ENCODE data around the gene TRAF1. TPM values are rescaled to one million over a fixed set of nuclear protein-coding genes. Genes with fewer than 3 reads are reported as not detected.

The TRAF1 gene
- total and polyA plus RNA-seq, 2 donors (not counting 1 experiment from before 2014, with no cell fraction given), result 12.2 to 19.5 TPM

DNA sequence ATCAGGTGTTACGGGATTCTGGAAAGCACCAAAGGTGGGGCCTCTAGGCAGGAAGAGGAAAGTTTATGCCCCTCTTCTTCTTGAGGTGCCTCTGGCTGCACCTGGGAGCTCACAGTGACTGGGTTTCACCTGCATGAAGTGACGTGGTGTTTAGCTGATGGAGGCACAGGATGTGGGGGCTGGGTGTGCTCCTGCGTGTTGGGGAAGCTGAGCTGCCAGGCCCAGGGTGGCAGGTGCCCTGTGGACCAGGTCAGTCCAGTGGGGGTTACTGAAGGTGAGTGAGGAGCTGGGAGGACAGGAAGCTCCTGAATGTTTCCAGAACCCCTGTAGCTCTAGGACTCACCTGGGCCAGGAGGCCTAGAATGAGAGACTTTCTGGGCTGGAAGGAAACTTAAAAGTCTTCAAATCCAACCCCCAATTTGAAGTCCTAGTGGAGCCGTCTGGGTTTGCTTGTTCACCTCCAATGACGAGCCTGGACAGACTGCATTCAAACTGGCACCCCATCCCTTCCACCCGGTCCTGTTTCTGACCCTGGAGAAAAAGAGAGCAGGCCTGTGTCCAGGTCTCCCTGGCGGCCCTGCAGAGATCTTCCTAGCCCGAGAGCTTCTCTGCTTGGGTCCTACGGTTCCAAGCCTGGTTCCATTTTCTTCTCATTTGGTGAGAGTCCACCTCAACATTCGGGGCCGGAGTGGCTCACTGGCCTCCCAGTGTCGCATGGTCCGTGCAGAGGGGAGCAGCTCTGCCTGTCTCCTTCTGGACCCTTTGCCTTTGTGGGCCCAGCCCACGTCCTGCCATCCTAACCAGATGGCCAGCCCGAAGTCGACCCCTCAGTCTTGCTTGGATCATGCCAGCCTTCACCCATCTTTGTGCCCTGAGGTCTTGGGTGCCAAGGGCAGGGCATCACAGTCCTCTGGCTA lies 22.3 kb downstream of the TRAF1 start:
- TF ChIP-seq EZH2 (IDR thresholded peaks at IDR 0.05; ENCODE audit: borderline replicate concordance, insufficient read depth, low read depth, low read length, poor library complexity, severe bottlenecking), result no peak
- TF ChIP-seq, protein P1, sequence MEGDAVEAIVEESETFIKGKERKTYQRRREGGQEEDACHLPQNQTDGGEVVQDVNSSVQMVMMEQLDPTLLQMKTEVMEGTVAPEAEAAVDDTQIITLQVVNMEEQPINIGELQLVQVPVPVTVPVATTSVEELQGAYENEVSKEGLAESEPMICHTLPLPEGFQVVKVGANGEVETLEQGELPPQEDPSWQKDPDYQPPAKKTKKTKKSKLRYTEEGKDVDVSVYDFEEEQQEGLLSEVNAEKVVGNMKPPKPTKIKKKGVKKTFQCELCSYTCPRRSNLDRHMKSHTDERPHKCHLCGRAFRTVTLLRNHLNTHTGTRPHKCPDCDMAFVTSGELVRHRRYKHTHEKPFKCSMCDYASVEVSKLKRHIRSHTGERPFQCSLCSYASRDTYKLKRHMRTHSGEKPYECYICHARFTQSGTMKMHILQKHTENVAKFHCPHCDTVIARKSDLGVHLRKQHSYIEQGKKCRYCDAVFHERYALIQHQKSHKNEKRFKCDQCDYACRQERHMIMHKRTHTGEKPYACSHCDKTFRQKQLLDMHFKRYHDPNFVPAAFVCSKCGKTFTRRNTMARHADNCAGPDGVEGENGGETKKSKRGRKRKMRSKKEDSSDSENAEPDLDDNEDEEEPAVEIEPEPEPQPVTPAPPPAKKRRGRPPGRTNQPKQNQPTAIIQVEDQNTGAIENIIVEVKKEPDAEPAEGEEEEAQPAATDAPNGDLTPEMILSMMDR (IDR thresholded peaks at IDR 0.05), result no peak
- Histone ChIP-seq H3K4me3 (ENCODE audit: control extremely low read depth in 1 of 5, extremely low read depth in 1 of 5, insufficient read depth in 1 of 5, low read depth in 2 of 5, low read length in 4 of 5) (no peak overlapping the region), H3K27ac (ENCODE audit: low read length in 2 of 2) (peak overlapping the region; percentile 76 to 77), H3K9me3 (ENCODE audit: control extremely low read depth in 1 of 3, control insufficient read depth in 2 of 3, insufficient read depth in 1 of 3, low read length in 2 of 3) (peaks cover 0 to 9% (median 0%) of the 10 kb centered on the region in 3 donors), H2AFZ (ENCODE audit: insufficient read depth, low read depth, low read length, poor library complexity, severe bottlenecking) (no peak overlapping the region), H3K9ac (ENCODE audit: low read length) (no peak overlapping the region), H3K79me2 (ENCODE audit: control insufficient read depth, insufficient read depth, low read length) (no peaks in the 10 kb centered on the region), H4K20me1 (ENCODE audit: control insufficient read depth, insufficient read depth, low read length, poor library complexity, severe bottlenecking) (no peaks in the 10 kb centered on the region), H3K4me1 (ENCODE audit: control insufficient read depth in 2 of 2, insufficient read depth in 2 of 2, low read length in 2 of 2) (peaks cover 53 to 57% of the 10 kb centered on the region in 2 donors), H3K4me2 (replicated peaks; ENCODE audit: low read depth, low read length, poor library complexity, severe bottlenecking) (peak overlapping the region; percentile 53), H3K36me3 (replicated peaks in 1 of 2; ENCODE audit: control extremely low read depth in 1 of 2, control insufficient read depth in 1 of 2, extremely low read depth in 1 of 2, insufficient read depth in 2 of 2, low read length in 1 of 2) (peaks cover 1 to 4% of the 10 kb centered on the region in 2 experiments), H3K27me3 (replicated peaks in 1 of 4; ENCODE audit: control extremely low read depth in 1 of 4, control insufficient read depth in 3 of 4, insufficient read depth in 4 of 4, low read length in 3 of 4) (no peaks in the 10 kb centered on the region)
- peak overlapping the region; percentile 48 for H3K4me3 Mint-ChIP-seq
- ChIA-PET CTCF (interaction anchor here (0.7 to 2.0 kb wide), 6 partner anchors 11 to 35 kb away, joined by 3 to 12 read pairs (median 6); no protein-coding TSS in a partner anchor), POLR2A (interaction anchor here (1.0 to 1.3 kb wide), 4 partner anchors 8 to 27 kb away, joined by 3 to 4 read pairs (median 4); no protein-coding TSS in a partner anchor)
- no peaks in the 10 kb centered on the region for H3K27me3 Mint-ChIP-seq
- 74% methylated on average over 15 of the region's 16 CpGs for WGBS (ENCODE audit: insufficient coverage)
- DNase-seq, result peak; percentile 79
- intact Hi-C loops (cut with micrococcal nuclease), result no loop called here
- peak overlapping the region; percentile 76 for H3K27ac Mint-ChIP-seq
- H3K9me3 Mint-ChIP-seq (ENCODE audit: insufficient read depth), result no peaks in the 10 kb centered on the region
- H3K4me1 Mint-ChIP-seq, result peaks cover 54% of the 10 kb centered on the region
- ATAC-seq (ENCODE audit: low read depth), result peak; percentile 77

All from B cell (primary cell).